Kidney (tissue), 14 donors: ENCODE results near the gene AMDHD2. TPM values are rescaled to one million over a fixed set of nuclear protein-coding genes. Genes with fewer than 3 reads are reported as not detected.

Source experiments
- DNase-seq, 5 donors: peaks; one replicate each; pipeline ENCODE4 v3.0.0-alpha.2; 2013 to 2020
- FAIRE-seq: peaks from 2 replicates; lab custom pipeline; 2012; peaks lifted over from hg19 to GRCh38; lab: Jason Lieb, UNC
- H3K27ac ChIP-seq, 2 donors: one replicate each; pipeline ENCODE4 v1.7.0; 2013; ENCODE audit warnings: low read depth in 2 of 2, low read length in 2 of 2, inconsistent platforms in 1 of 2
- H3K27me3 ChIP-seq: one replicate; pipeline ENCODE4 v1.7.1; 2013; ENCODE audit warnings: low read length, inconsistent platforms; ENCODE audit not compliant: control insufficient read depth, insufficient read depth
- H3K36me3 ChIP-seq, 3 donors: one replicate each; pipeline versions ENCODE4 v1.7.0 to v1.7.1; 2013; ENCODE audit warnings: low read length in 3 of 3, control low read depth in 1 of 3, inconsistent platforms in 1 of 3; ENCODE audit not compliant: insufficient read depth in 3 of 3, control insufficient read depth in 2 of 3
- H3K4me1 ChIP-seq, 3 donors: one replicate each; pipeline versions ENCODE4 v1.7.0 to v1.7.1; 2013; ENCODE audit warnings: low read length in 3 of 3, inconsistent platforms in 1 of 3, low read depth in 1 of 3; ENCODE audit not compliant: control insufficient read depth in 2 of 3, insufficient read depth in 2 of 3
- H3K4me3 ChIP-seq, 3 donors: one replicate each; pipeline versions ENCODE4 v1.7.0 to v1.8.1; 2013; ENCODE audit warnings: low read length in 3 of 3, control low read depth in 1 of 3, inconsistent platforms in 1 of 3
- H3K9ac ChIP-seq, 3 donors: one replicate each; pipeline versions ENCODE4 v1.7.0 to v1.7.1; 2013; ENCODE audit warnings: low read length in 3 of 3, control low read depth in 1 of 3, inconsistent platforms in 1 of 3
- H3K9me3 ChIP-seq, 3 donors: one replicate each; pipeline versions ENCODE4 v1.7.0 to v1.7.1; 2013; ENCODE audit warnings: low read length in 3 of 3, control low read depth in 1 of 3, inconsistent platforms in 1 of 3; ENCODE audit not compliant: control insufficient read depth in 2 of 3, insufficient read depth in 1 of 3
- intact Hi-C: fragments of 100-400 bp; cut with DNase I; formaldehyde crosslinking; loops from one replicate; pipeline ENCODE4 v1.11.1; 2022
- polyA plus RNA-seq: library from polyadenylated mRNA; stranded (reverse); fragments of 350-450 nt; fragmentation: Illumina TruSeq; extraction: RNeasy Lipid Tissue Mini Kit (QIAGEN cat#74804); gene quantifications from one replicate; pipeline ENCODE4 v1.2.3, GENCODE V29; 2014; ENCODE audit warnings: low read depth, low replicate concordance; ENCODE audit not compliant: insufficient read depth
- total RNA-seq: library from RNA; stranded (reverse); fragmentation: NEBNext Ultra II Directional; extraction: Animal tissue kit (Norgen Biotek cat#: 25700); gene quantifications from one replicate; pipeline ENCODE4 v1.2.1, GENCODE V29; 2021
- TF ChIP-seq, protein P1 (sequence below): IDR thresholded peaks from 3 replicates; pipeline ENCODE4 v1.5.1; 2012; ENCODE audit warnings: mild to moderate bottlenecking, moderate library complexity, borderline replicate concordance; ENCODE audit not compliant: insufficient read depth; ENCODE audit errors: extremely low read depth
- donor health status: control.
- donor health status: control.
- donor health status: control.
- donor health status: control.
- donor health status: control.
- donor health status: DM: yes; HTN: yes; CAD: no.
- donor health status: Normal renal cell carcinoma (clear cell type).

AMDHD2 gene
- total and polyA plus RNA-seq, 2 donors from 2014 or later, result 51.8 to 52.1 TPM

GRCh38 chr16:2473446-2473926 is 46.7 kb upstream of the AMDHD2 start:
- TF ChIP-seq, protein P1, sequence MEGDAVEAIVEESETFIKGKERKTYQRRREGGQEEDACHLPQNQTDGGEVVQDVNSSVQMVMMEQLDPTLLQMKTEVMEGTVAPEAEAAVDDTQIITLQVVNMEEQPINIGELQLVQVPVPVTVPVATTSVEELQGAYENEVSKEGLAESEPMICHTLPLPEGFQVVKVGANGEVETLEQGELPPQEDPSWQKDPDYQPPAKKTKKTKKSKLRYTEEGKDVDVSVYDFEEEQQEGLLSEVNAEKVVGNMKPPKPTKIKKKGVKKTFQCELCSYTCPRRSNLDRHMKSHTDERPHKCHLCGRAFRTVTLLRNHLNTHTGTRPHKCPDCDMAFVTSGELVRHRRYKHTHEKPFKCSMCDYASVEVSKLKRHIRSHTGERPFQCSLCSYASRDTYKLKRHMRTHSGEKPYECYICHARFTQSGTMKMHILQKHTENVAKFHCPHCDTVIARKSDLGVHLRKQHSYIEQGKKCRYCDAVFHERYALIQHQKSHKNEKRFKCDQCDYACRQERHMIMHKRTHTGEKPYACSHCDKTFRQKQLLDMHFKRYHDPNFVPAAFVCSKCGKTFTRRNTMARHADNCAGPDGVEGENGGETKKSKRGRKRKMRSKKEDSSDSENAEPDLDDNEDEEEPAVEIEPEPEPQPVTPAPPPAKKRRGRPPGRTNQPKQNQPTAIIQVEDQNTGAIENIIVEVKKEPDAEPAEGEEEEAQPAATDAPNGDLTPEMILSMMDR, result no peak
- intact Hi-C loops, result no loop called here
- FAIRE-seq (no peak), DNase-seq (peak in 3 of 5 donors; percentile 32 to 85 (median 84))
- Histone ChIP-seq H3K27me3 (no peaks in the 10 kb centered on the region), H3K27ac (no peak overlapping the region), H3K9me3 (no peaks in the 10 kb centered on the region), H3K9ac (no peak overlapping the region), H3K36me3 (no peaks in the 10 kb centered on the region), H3K4me3 (peak overlapping the region in 1 of 3 donors; percentile 16), H3K4me1 (peaks cover 0 to 47% (median 12%) of the 10 kb centered on the region in 3 donors)

DNA sequence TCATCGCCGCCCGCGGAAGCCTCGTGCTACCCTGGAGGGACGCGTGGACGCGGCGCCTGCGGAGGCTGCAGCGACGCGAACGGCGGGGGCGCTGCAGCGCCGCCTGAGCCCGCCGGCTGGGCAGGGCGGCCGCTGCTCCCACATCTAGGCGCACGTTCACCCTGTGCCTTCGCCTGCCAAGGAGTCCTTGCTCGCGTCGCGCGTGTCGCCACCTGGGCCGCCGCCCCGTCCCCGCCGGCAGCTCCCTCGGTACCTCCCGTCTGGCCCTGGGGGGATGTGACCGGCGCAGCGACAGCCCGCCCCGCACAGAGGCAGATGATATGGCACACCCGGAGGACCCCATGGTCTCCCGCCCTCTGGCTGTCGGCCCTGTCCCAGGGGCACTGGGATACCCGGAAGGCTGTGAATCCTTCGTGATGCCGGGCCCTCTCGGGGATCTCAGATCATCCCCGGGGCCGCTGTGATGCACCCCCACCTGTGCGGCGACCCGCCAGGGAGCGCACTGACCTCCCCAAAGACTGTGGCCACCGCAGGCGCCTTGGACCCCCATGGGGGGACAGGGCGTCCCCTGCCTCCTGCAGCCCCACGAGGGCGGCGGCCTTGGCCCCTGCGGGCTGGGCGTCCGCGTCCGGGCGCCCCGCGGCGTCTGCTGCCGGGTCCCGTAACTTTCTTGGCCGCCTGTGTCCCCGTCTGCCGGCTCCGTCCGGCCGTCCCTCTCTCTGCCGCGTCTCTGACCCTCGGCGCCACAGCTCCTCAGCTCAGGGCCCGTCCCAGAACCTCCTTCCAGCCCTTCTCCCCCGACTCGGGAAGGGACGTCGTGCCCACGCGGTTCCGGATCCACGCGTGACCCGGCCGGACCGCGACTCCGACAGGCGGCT is 45.9 kb upstream of the AMDHD2 start:
- no peaks in the 10 kb centered on the region for H3K27me3 ChIP-seq
- no peak for FAIRE-seq
- intact Hi-C loops, result no loop called here

DNA sequence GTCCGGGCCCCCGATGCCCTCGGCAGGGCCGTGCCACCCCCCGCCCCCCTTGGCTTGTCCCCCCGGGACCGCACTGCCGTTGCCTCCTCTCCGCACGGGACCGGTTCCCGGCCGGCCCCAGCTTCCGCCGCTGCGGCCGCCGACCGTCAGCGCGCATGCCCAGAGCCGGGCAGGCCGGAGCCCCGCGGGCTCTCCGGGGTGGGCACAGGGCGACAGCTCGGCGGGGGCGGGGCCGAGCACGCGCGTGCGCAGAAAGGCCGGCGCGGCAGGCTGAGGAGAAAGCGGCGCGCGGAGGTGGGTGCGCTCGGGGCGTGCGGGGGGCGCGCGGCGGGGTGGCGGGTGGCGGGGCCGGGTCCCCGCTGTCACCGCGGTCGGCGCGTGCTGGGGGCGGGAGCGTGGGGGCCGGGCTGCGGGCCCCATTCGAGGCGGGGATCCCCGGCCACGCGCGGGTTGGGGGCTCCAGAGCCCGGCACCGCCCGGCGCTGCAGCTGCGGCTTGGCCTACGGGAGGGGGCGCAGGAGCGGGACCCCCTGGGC is 45.2 kb upstream of the AMDHD2 start, which contains the start of gene TBC1D24:
Gene TBC1D24, plus strand, starts transcription at position 251 of the 536 bp plus-strand sequence. CDS start 21,022 bp downstream, outside the sequence.
- FAIRE-seq, result no peak
- TF ChIP-seq, protein P1, result no peak
- Histone ChIP-seq H3K4me1 (peaks cover 0 to 45% (median 12%) of the 10 kb centered on the region in 3 donors), H3K4me3 (peak within 1 kb of the TSS; percentile 44 to 69 (median 61)), H3K36me3 (no peaks in the 10 kb centered on the region), H3K27me3 (no peaks in the 10 kb centered on the region), H3K27ac (peak within 1 kb of the TSS; percentile 87 to 88), H3K9me3 (no peaks in the 10 kb centered on the region), H3K9ac (peak within 1 kb of the TSS in 2 of 3 donors; percentile 67 to 69)
- intact Hi-C loops, result no loop called here
- peak; percentile 91 to 96 (median 94) for DNase-seq

More for the DNA sequence above, 45.9 kb upstream of the AMDHD2 start:
- H3K9me3 ChIP-seq, result no peaks in the 10 kb centered on the region
- H3K4me3 ChIP-seq, result peak overlapping the region; percentile 44 to 69 (median 58)
- peak overlapping the region; percentile 87 to 88 for H3K27ac ChIP-seq
- H3K36me3 ChIP-seq, result no peaks in the 10 kb centered on the region
- peaks cover 0 to 45% (median 12%) of the 10 kb centered on the region in 3 donors for H3K4me1 ChIP-seq
- peak in 4 of 5 donors; percentile 43 to 85 (median 73) for DNase-seq
- TF ChIP-seq, protein P1, result peak; percentile 49
- peak overlapping the region in 2 of 3 donors; percentile 67 to 69 for H3K9ac ChIP-seq
